Activated CD4-positive, alpha-beta memory T cell treated with anti-CD3 and anti-CD28 coated beads for 36 hours (primary cell): ENCODE measurements around the gene IRAK1. TPM values are rescaled to one million over a fixed set of nuclear protein-coding genes. Genes with fewer than 3 reads are reported as not detected.

ENCODE experiments used
- microRNA-seq: library from miRNA; unstranded; fragments of <30 nt; microRNA quantifications from one replicate; pipeline ENCODE4 v1.2.0, GENCODE V29; 2022; ENCODE audit warnings: borderline number of aligned reads, borderline microRNAs expressed, borderline replicate concordance
- total RNA-seq, 2 experiments: library from RNA; stranded (reverse); gene quantifications; one replicate each; pipeline ENCODE4 v1.2.3, GENCODE V29; 2021

IRAK1 gene
- total RNA-seq, 2 experiments from 2014 or later = 99.6 to 106 TPM

Small RNAs within 50 kb of the gene (microRNA-seq; reads per million reads assigned to microRNA genes)
- not detected for gene MIR3202-1
- not detected for gene MIR3202-2
- not detected for gene MIR718

Other genes starting within 250 kb of the IRAK1 start
- not detected for gene SRPK3, start 238.9 kb downstream of the IRAK1 start, total RNA-seq
- 10 to 100 TPM; 45.9 to 51.5 TPM for gene IDH3G, start 225.5 kb downstream of the IRAK1 start, total RNA-seq
- gene SSR4, start 225.2 kb downstream of the IRAK1 start, total RNA-seq = 100 to 1,000 TPM; 194 to 203 TPM
- gene PDZD4, start 189.4 kb downstream of the IRAK1 start, total RNA-seq = 1 to 10 TPM; 4.9 to 5.7 TPM
- 1 to 10 TPM in 1 of 2 experiments, under 1 TPM in 1; 0.45 to 1.3 TPM for gene L1CAM, start 133.7 kb downstream of the IRAK1 start, total RNA-seq
- not detected for gene AVPR2, start 115.2 kb downstream of the IRAK1 start, total RNA-seq
- 100 to 1,000 TPM; 151 to 160 TPM for gene ARHGAP4, start 93.6 kb downstream of the IRAK1 start, total RNA-seq
- 100 to 1,000 TPM; 106 to 115 TPM for gene NAA10, start 84.9 kb downstream of the IRAK1 start, total RNA-seq
- gene RENBP, start 75.3 kb downstream of the IRAK1 start, total RNA-seq = 1 to 10 TPM; 8.2 to 8.4 TPM
- 10 to 100 TPM; 90.4 to 93.0 TPM for gene HCFC1, start 48.1 kb downstream of the IRAK1 start, total RNA-seq
- gene TMEM187, start 47.1 kb downstream of the IRAK1 start, total RNA-seq = 1 to 10 TPM; 8.6 to 9.1 TPM
- gene MECP2, start 77.8 kb upstream of the IRAK1 start, total RNA-seq = 10 to 100 TPM; 50.8 to 51.0 TPM
- not detected for gene OPN1LW, start 124.3 kb upstream of the IRAK1 start, total RNA-seq
- not detected for gene OPN1MW, start 162.7 kb upstream of the IRAK1 start, total RNA-seq
- gene OPN1MW2, start 199.9 kb upstream of the IRAK1 start, total RNA-seq = not detected
- not detected for gene OPN1MW3, start 237.7 kb upstream of the IRAK1 start, total RNA-seq